Measurements from ENCODE around the gene SLC16A10.

SLC16A10 gene

GRCh38 chr6:111256646-111257045 lies 169.3 kb downstream of the SLC16A10 start:
- DNase-seq (ENCODE audit: extremely low read depth, low read depth), result no peak
- TF ChIP-seq, protein P1, sequence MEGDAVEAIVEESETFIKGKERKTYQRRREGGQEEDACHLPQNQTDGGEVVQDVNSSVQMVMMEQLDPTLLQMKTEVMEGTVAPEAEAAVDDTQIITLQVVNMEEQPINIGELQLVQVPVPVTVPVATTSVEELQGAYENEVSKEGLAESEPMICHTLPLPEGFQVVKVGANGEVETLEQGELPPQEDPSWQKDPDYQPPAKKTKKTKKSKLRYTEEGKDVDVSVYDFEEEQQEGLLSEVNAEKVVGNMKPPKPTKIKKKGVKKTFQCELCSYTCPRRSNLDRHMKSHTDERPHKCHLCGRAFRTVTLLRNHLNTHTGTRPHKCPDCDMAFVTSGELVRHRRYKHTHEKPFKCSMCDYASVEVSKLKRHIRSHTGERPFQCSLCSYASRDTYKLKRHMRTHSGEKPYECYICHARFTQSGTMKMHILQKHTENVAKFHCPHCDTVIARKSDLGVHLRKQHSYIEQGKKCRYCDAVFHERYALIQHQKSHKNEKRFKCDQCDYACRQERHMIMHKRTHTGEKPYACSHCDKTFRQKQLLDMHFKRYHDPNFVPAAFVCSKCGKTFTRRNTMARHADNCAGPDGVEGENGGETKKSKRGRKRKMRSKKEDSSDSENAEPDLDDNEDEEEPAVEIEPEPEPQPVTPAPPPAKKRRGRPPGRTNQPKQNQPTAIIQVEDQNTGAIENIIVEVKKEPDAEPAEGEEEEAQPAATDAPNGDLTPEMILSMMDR (IDR thresholded peaks at IDR 0.05; ENCODE audit: low read depth, low read length), result no peak; the same call in none of the 2 replicates

GRCh38 chr6:111258010-111258409 lies 170.7 kb downstream of the SLC16A10 start:
- TF ChIP-seq, protein P1 (IDR thresholded peaks at IDR 0.05; ENCODE audit: low read depth, low read length), result no peak
- DNase-seq (ENCODE audit: extremely low read depth, low read depth), result no peak

DNA sequence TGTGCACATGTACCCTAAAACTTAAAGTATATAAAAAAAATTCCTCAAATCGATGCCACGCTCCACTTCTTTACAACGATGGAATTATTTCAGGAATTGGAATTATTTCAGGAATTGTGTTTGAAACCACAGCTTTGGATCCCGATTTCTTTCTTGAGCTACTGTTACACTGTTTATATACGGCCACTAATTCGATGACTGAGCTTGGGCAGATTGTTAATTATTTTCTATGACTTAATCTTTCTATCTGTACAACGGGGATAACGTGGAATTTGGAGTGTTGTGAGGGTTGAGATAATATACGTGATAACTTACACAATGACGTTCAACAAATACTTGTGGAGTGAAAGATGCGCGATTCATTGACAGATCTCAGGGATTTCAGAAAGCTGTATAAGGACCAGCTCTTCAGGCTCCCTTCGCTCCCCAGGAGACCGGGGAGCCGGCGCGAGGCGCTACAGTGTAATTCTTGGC lies 171.3 kb downstream of the SLC16A10 start:
- DNase-seq (ENCODE audit: extremely low read depth, low read depth), result no peak
- TF ChIP-seq, protein P1 (IDR thresholded peaks at IDR 0.05; ENCODE audit: low read depth, low read length), result no peak

GRCh38 chr6:111259089-111259831 lies 172.0 kb downstream of the SLC16A10 start:
- peak; percentile 99 for DNase-seq (ENCODE audit: extremely low read depth, low read depth)
- TF ChIP-seq, protein P1 (IDR thresholded peaks at IDR 0.05; ENCODE audit: low read depth, low read length), result peak; percentile 89

GRCh38 chr6:111260570-111261298 lies 173.4 kb downstream of the SLC16A10 start:
- TF ChIP-seq, protein P1 (IDR thresholded peaks at IDR 0.05; ENCODE audit: low read depth, low read length), result no peak
- DNase-seq (ENCODE audit: extremely low read depth, low read depth), result no peak

- TF ChIP-seq, protein P1 (IDR thresholded peaks at IDR 0.05; ENCODE audit: low read depth, low read length), result no peak
Measured at GRCh38 chr6:111263837-111264236, 176.5 kb downstream of the SLC16A10 start.

DNA sequence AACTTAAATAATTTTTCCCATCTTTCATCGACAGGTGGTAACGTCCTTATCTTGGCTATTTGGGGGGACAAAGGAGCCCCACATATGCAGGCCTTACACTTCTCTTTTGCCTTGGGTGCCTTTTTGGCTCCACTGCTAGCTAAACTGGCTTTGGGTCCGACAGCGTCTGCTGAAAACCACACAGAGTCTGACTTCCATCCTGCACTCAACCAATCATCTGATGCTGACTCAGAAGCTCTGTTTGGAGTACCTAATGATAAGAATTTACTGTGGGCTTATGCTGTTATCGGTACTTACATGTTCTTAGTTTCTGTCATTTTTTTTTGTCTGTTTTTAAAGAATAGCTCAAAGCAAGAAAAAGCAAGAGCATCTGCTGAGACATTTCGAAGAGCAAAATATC lies 178.5 kb downstream of the SLC16A10 start:
- DNase-seq (ENCODE audit: extremely low read depth, low read depth), result no peak
- TF ChIP-seq, protein P1 (IDR thresholded peaks at IDR 0.05; ENCODE audit: low read depth, low read length), result no peak

More at GRCh38 chr6:111263837-111264236, 176.5 kb downstream of the SLC16A10 start:
- DNase-seq (ENCODE audit: extremely low read depth, low read depth), result no peak

Data from AG09319 (cell line).